Pancreas (tissue), 10 donors: ENCODE measurements around the gene G0S2. TPM values are rescaled to one million over a fixed set of nuclear protein-coding genes. Genes with fewer than 3 reads are reported as not detected.

Source experiments
- ATAC-seq, 4 donors: fragments of 200-7000 bp; cut with Tn5 transposase; one replicate each; pipeline versions ENCODE4 v1.8.0 to v1.9.1; 2020; ENCODE audit warnings: mild to moderate bottlenecking in 4 of 4, moderate library complexity in 4 of 4
- DNase-seq, 6 donors: peaks; one replicate each; pipeline ENCODE4 v3.0.0-alpha.2; 2020
- FAIRE-seq: peaks from 2 replicates; lab custom pipeline; 2012; peaks lifted over from hg19 to GRCh38; lab: Jason Lieb, UNC
- H3K27ac ChIP-seq, 4 donors: fragments of 200-600 bp; sonication (generic); 1 replicate in 3 of 4; 2 replicates in 1 of 4; pipeline versions ENCODE4 v1.5.0 to v1.8.0; 2020
- H3K27me3 ChIP-seq, 4 donors: fragments of 200-600 bp; one replicate each; pipeline ENCODE4 v1.8.0; 2021
- H3K36me3 ChIP-seq, 3 donors: fragments of 200-600 bp; sonication (generic) in 1 of 3; one replicate each; pipeline versions ENCODE4 v1.5.0 to v1.8.0; 2020 to 2021
- H3K4me1 ChIP-seq, 3 donors: fragments of 200-600 bp; one replicate each; pipeline ENCODE4 v1.8.0; 2021
- H3K4me3 ChIP-seq, 4 donors: fragments of 200-600 bp; sonication (generic) in 2 of 4; one replicate each; pipeline versions ENCODE4 v1.5.0 to v1.8.0; 2020 to 2021
- H3K9me3 ChIP-seq, 4 donors: fragments of 200-600 bp; one replicate each; pipeline ENCODE4 v1.8.0; 2021
- CTCF ChIP-seq, 4 donors: fragments of 200-600 bp; sonication (generic) in 3 of 4; IDR thresholded peaks; one replicate each; pipeline versions ENCODE4 v1.5.0 to v1.8.0; 2021; ENCODE audit warnings: antibody characterized with exemption in 4 of 4
- WGBS, 2 donors: extraction: QIAGEN DNeasy Blood & Tissue Kit; methylation state at CpG; one replicate each; pipeline ENCODE4 v1.1.7; 2013; 5-methylcytosine and 5-hydroxymethylcytosine counted together
- intact Hi-C, 3 donors: fragments of 100-400 bp; cut with DNase I; formaldehyde crosslinking; loops; one replicate each; pipeline versions ENCODE4 v1.11.1 to v1.14.2; 2022
- polyA plus RNA-seq, 2 donors: library from polyadenylated mRNA; stranded (reverse); fragments of 200-250 nt; gene quantifications; one replicate each; pipeline ENCODE4 v1.2.3, GENCODE V29; 2013
- total RNA-seq, 6 donors: library from RNA; stranded (reverse); fragmentation: NEBNext Ultra II Directional in 4 of 6; extraction: Animal tissue kit (Norgen Biotek cat#: 25700) in 4 of 6; gene quantifications; one replicate each; pipeline versions ENCODE4 v1.2.1 to v1.2.4, GENCODE V29; 2021 to 2023
- donor health status: healthy with polysubstance abuse.
- donor health status: DM: no; HTN: no; CAD: no; lungs with moderate emphysema.
- donor health status: DM: no; HTN: no; CAD: no.
- donor health status: control.
- donor health status: control.
- donor health status: Bipolar disorder and iron deficiency.
- donor health status: DM: yes; HTN: yes; CAD: no.
- donor health status: DM: no; HTN: no; CAD: no.
- donor health status: DM: no; HTN: no; CAD: no.
- donor health status: DM: yes; HTN: yes; CAD: no.

Gene G0S2
- total and polyA plus RNA-seq, 8 donors, result 2.9 to 69.8 (median 15.7) TPM

- H3K4me3 ChIP-seq, result no peak overlapping the region
- FAIRE-seq, result no peak
- no peaks in the 10 kb centered on the region for H3K36me3 ChIP-seq
- TF ChIP-seq CTCF (IDR thresholded peaks at IDR 0.05), result no peak
- no peaks in the 10 kb centered on the region for H3K9me3 ChIP-seq
- DNase-seq, result no peak
- 90 to 96% methylated on average over 3 of the region's 3 CpGs for WGBS, 2 donors
- no peaks in the 10 kb centered on the region for H3K27me3 ChIP-seq
- intact Hi-C loops, result no loop called here
- ATAC-seq, result no peak
- no peak overlapping the region for H3K27ac ChIP-seq
- H3K4me1 ChIP-seq, result no peaks in the 10 kb centered on the region
These were observed 48.1 kb downstream of the G0S2 start for GRCh38 chr1:209723265-209723664.

- FAIRE-seq (no peak), DNase-seq (no peak), ATAC-seq (no peak)
- no peak for TF ChIP-seq CTCF (IDR thresholded peaks at IDR 0.05)
- 67 to 68% methylated on average over 3 of the region's 3 CpGs for WGBS, 2 donors
- Histone ChIP-seq H3K4me1 (no peaks in the 10 kb centered on the region), H3K9me3 (no peaks in the 10 kb centered on the region), H3K27ac (no peak overlapping the region), H3K36me3 (no peaks in the 10 kb centered on the region), H3K27me3 (no peaks in the 10 kb centered on the region), H3K4me3 (no peak overlapping the region)
- intact Hi-C loops, result no loop called here
These were observed 48.8 kb downstream of the G0S2 start for GRCh38 chr1:209723756-209724693.

Other genes with a start within 250 kb of the G0S2 start
- under 1 TPM in 4 of 6 donors, not detected in 2; 0.06 to 0.52 (median 0.21) TPM for gene CAMK1G, start 91.7 kb upstream of the G0S2 start, total RNA-seq
- gene CAMK1G, start 91.7 kb upstream of the G0S2 start, polyA plus RNA-seq, result 1 to 10 TPM in 1 of 2 donors, under 1 TPM in 1; 0.11 to 1.2 TPM
- gene LAMB3, start 23.0 kb upstream of the G0S2 start, total RNA-seq, result 10 to 100 TPM in 2 of 6 donors, 1 to 10 TPM in 4; 2.7 to 25.8 (median 4.9) TPM
- 1 to 10 TPM; 1.4 to 2.2 TPM for gene LAMB3, start 23.0 kb upstream of the G0S2 start, polyA plus RNA-seq
- gene HSD11B1, start 29.4 kb downstream of the G0S2 start, total RNA-seq, result 1 to 10 TPM in 3 of 6 donors, under 1 TPM in 2, not detected in 1; 0.51 to 5.6 (median 1.4) TPM
- gene HSD11B1, start 29.4 kb downstream of the G0S2 start, polyA plus RNA-seq, result under 1 TPM in 1 of 2 donors, not detected in 1; 0.47 TPM
- gene TRAF3IP3, start 80.6 kb downstream of the G0S2 start, total RNA-seq, result 1 to 10 TPM in 4 of 6 donors, under 1 TPM in 2; 0.42 to 5.5 (median 1.5) TPM
- 1 to 10 TPM in 1 of 2 donors, under 1 TPM in 1; 0.68 to 1.4 TPM for gene TRAF3IP3, start 80.6 kb downstream of the G0S2 start, polyA plus RNA-seq
- gene C1orf74, start 109.1 kb downstream of the G0S2 start, total RNA-seq, result 1 to 10 TPM in 1 of 6 donors, under 1 TPM in 5; 0.39 to 1.2 (median 0.78) TPM
- gene C1orf74, start 109.1 kb downstream of the G0S2 start, polyA plus RNA-seq, result under 1 TPM; 0.80 to 0.92 TPM
- 10 to 100 TPM; 17.3 to 36.8 (median 22.0) TPM for gene IRF6, start 130.7 kb downstream of the G0S2 start, total RNA-seq
- 10 to 100 TPM in 1 of 2 donors, 1 to 10 TPM in 1; 7.7 to 13.1 TPM for gene IRF6, start 130.7 kb downstream of the G0S2 start, polyA plus RNA-seq
- gene UTP25, start 152.6 kb downstream of the G0S2 start, total RNA-seq, result 1 to 10 TPM; 2.4 to 4.4 (median 3.7) TPM
- gene UTP25, start 152.6 kb downstream of the G0S2 start, polyA plus RNA-seq, result 1 to 10 TPM in 1 of 2 donors, under 1 TPM in 1; 0.95 to 1.9 TPM